ENCODE data around the gene NOL11.

DNA sequence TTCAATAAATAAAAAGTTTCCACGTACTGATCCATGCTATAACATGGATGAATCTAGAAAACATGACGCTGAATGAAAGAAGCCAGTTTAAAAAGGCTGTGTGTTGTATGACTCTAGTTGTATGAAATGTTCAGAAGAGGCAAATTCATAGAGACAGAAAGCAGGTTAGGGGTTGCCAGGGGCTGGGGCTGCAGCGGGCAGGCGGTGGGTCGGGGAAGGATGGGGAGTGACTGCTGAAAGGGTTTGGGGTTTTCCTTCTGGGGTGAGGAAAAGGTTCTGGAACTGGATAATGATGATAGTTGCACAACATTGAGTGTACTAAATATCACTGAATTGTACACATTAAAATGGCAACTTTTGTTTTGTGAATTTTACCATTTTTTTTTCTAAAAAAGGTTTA is 36.3 kb downstream of the NOL11 start:
- TF ChIP-seq, protein P1, sequence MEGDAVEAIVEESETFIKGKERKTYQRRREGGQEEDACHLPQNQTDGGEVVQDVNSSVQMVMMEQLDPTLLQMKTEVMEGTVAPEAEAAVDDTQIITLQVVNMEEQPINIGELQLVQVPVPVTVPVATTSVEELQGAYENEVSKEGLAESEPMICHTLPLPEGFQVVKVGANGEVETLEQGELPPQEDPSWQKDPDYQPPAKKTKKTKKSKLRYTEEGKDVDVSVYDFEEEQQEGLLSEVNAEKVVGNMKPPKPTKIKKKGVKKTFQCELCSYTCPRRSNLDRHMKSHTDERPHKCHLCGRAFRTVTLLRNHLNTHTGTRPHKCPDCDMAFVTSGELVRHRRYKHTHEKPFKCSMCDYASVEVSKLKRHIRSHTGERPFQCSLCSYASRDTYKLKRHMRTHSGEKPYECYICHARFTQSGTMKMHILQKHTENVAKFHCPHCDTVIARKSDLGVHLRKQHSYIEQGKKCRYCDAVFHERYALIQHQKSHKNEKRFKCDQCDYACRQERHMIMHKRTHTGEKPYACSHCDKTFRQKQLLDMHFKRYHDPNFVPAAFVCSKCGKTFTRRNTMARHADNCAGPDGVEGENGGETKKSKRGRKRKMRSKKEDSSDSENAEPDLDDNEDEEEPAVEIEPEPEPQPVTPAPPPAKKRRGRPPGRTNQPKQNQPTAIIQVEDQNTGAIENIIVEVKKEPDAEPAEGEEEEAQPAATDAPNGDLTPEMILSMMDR (IDR thresholded peaks at IDR 0.05), result no peak
- no peak for TF ChIP-seq POLR2A (IDR thresholded peaks at IDR 0.05)
